ENCODE data around the gene CHURC1. TPM values are rescaled to one million over a fixed set of nuclear protein-coding genes. Genes with fewer than 3 reads are reported as not detected.

The CHURC1 gene
- total RNA-seq (2014; rRNA removed; shearing (Covaris generic); ENCODE audit: low replicate concordance), result 12.3 and 15.7 TPM in 2 replicates

DNA sequence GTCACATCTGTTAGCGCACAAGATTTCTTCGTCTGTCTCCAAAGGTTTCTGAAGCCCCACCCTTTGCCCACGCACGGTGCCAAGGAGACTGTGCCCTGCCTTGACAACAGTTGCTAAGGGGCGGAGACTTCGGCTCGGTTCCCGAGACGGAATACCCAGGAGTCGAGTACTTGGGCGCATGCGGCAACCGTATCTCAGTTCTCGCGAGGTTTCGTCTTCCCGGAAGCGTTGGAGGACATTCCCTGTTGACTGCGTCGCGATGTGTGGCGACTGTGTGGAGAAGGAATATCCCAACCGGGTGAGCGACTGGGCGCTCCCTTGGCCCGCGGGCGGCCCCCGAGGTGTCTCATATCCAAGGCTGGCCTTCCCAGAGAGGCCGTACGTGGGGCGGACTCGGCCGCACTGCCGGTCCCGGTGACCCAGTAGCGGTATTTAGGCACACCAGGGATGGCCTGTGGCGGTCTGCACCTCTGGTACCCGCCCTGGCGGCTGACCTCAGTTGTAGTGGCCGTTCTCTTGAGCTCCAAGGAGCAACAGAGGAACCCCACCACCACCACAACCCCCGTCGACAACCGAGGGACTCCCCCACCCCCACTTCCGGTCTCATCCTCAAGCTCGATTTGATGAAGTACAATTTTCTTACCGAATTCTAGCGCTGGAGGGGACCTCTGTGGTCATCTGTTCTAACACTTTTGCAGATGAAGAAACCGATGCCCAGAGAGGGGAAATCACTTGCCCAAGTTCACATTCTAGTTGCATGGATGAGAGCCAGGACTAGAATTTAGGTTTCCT lies at the start of gene CHURC1:
TSS of gene CHURC1 (plus strand) at position 219 of the 792 bp plus-strand sequence. CDS start at position 260, 41 bp downstream.
- Histone ChIP-seq H3K27me3 (peaks cover 3% of the 10 kb centered on the region), H3K36me3 (peaks cover 8% of the 10 kb centered on the region), H3K9me3 (no peaks in the 10 kb centered on the region), H3K4me3 (peak within 1 kb of the TSS; percentile 94)
- peak; percentile 96 for DNase-seq

DNA sequence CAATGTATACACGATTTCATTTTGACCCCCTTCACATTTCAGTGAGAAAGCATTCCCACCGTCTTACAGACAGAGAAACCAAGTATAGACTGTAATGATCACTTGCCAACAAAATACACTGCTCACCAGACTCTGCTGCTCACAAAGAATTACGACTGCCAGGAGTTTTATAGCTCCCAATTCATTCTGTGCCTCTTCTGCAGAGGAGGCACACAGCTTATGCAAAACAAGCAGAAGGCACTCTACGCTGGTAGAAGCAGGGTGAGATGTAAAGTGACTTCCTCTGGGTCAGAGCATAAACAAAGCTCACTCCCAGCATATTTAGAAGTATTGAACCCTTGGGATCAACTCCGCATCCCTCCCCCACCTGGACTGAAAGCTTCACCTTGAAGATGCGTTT lies 49.1 kb upstream of the CHURC1 start:
- DNase-seq, result no peak
- Histone ChIP-seq H3K9me3 (no peaks in the 10 kb centered on the region), H3K4me3 (no peak overlapping the region), H3K36me3 (no peaks in the 10 kb centered on the region), H3K27me3 (no peaks in the 10 kb centered on the region; the same call in 1 of the 2 replicates)

DNA sequence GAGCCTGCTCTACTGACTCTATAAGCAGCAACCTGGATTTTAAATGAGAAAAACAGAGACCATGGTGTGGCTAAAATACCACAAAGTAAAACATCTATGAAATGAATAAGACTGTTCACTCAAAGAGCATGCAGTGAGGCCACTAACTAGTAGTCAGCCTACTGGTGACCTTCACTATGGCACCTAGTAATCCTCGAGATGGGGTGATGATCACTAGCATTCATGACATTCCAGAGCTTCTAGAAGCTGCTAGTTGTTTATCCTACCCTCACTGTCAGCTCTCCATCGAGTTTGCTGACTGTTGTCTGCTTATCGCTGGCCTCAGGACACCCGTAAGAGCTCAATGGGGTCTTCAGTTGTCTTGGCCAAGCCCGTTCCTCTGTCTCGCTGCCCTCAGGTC lies 48.3 kb upstream of the CHURC1 start:
- no peaks in the 10 kb centered on the region; the same call in 1 of the 2 replicates for H3K27me3 ChIP-seq
- no peaks in the 10 kb centered on the region for H3K36me3 ChIP-seq
- H3K9me3 ChIP-seq, result no peaks in the 10 kb centered on the region
- H3K4me3 ChIP-seq, result no peak overlapping the region
- no peak for DNase-seq

DNA sequence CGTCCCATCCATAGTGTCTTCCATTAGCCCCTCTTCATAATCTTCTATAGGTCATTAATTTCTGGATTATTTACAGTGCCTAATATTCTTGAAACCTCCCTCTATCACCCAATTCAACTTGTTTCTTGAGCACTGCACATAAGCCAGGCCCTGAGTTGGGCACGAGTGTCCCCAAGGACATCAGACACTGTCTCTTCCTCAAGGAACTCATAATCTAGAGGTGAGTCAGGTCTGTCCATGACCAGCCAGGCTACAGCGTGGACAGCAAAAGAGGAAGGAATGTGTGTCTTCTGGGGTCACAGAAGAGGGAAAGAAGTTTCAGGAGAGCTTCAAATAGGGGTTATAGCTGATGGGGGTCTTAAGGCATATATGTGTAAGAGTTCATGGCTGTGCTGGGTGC lies 47.1 kb upstream of the CHURC1 start:
- H3K9me3 ChIP-seq, result no peaks in the 10 kb centered on the region
- no peaks in the 10 kb centered on the region; the same call in 1 of the 2 replicates for H3K27me3 ChIP-seq
- H3K36me3 ChIP-seq, result no peaks in the 10 kb centered on the region
- no peak for DNase-seq
- H3K4me3 ChIP-seq, result no peak overlapping the region

DNA sequence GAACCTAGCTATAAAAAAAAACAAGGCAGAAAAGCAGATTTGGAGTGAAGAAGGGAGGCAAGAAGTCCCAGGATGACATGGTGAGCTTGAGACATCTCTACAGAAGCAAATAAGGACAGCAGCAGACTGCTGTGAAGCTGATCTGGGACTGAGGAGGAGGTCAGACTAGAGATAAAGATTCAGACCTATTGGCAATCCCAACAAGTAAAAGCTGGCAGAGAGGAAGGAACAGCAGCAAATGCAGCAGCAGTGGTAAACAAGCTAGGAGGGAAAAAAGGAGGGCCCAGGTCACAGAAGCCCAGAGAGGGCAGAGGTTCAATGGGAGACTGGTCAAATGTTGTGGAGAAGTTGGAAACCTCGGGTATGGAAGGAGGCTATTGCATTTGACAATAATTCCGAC lies 45.9 kb upstream of the CHURC1 start:
- Histone ChIP-seq H3K4me3 (no peak overlapping the region), H3K9me3 (no peaks in the 10 kb centered on the region), H3K27me3 (no peaks in the 10 kb centered on the region; the same call in 1 of the 2 replicates), H3K36me3 (no peaks in the 10 kb centered on the region)
- no peak for DNase-seq

DNA sequence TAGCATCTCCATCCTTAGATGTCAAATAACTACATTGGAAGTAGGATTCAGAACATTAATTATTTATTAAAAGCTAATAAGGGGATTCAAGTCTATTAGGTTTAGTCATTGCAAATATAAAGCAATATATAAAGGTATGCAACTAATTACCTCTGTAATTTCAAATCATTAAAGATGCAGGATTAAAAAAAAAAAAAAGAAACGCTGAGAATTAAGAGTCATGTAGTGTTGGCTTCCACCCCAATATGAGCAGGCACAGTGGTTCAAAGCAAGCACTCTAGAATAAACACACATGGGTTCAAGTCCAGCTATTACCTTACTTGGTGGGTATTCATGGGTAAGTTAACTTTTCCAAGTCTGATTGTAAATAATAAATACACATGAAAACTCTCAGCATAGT lies 45.4 kb upstream of the CHURC1 start:
- no peaks in the 10 kb centered on the region; the same call in 1 of the 2 replicates for H3K27me3 ChIP-seq
- H3K9me3 ChIP-seq, result no peaks in the 10 kb centered on the region
- no peak overlapping the region for H3K4me3 ChIP-seq
- no peaks in the 10 kb centered on the region for H3K36me3 ChIP-seq
- DNase-seq, result no peak

DNA sequence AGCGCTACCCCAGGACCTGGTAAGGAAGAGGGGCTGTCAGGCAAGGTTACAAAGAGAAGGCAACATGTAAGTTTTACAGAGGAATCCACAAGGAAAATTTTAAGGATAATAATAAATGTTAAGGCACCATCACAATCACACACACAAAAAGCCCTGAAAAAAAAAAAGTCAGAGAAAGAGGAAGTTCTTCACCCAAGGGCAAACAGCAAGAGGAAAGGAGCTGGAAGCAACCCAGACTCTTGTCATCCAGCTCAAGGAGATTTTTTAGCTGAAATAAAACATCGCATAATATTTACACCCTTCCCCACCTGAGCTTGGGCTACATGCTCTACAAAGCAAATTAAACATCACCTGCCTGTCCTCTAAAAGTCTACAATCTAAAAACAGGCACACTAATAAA lies 44.1 kb upstream of the CHURC1 start:
- Histone ChIP-seq H3K27me3 (no peaks in the 10 kb centered on the region; the same call in 1 of the 2 replicates), H3K4me3 (no peak overlapping the region), H3K9me3 (no peaks in the 10 kb centered on the region), H3K36me3 (no peaks in the 10 kb centered on the region)
- no peak for DNase-seq

DNA sequence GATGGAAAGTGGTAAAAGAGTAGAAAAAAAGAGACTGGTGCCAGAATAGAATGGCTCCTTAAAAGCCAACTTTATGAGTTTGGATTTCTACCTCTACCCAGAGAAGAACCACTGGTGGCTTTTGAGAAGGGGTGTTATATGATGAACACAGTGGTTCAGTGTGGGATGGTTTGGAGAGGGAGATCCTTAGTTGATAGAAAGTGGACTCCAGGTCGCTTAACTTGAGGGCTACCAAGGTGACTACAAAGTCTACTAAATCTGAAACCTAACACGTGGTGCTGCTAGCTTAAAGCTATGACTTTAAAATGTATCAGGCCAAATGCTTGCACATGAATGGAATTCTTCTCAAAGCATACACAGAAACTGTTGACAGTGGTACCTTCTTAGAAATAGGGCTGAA lies 42.9 kb upstream of the CHURC1 start:
- no peak overlapping the region for H3K4me3 ChIP-seq
- DNase-seq, result no peak
- no peaks in the 10 kb centered on the region for H3K9me3 ChIP-seq
- peaks cover 6% of the 10 kb centered on the region for H3K27me3 ChIP-seq
- H3K36me3 ChIP-seq, result no peaks in the 10 kb centered on the region

DNA sequence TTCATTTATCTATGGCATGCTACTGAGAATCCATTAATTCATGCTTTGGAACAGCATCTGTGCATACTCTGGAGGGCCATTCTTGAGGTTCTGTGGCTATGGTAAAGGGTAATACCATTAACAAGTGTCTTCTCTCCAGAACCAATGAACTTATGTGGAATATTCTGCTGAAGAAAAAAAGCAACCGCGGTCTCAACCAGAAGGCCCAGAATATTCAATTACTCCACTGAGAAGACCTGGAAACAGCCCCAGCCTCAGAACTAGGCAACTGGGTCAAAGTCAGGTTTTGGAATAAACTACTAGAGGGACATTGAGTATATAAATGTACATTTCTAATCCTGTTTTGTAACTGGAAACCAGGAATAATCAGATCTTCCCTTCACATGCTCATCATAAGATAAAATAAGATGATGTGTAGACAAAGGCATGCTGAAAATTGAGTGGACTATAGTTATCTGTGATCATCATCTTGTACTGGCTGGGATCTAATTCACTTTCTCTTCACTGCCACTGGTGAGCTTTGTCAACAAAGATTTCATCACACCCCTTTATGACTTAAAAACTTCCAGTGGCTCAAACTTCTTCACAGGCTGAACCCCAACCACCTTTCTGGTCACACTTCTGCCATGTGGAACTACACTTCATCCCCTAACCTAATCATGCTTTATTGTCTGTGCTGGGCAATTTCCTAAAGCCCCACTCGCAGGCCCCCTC lies 40.6 kb upstream of the CHURC1 start:
- Histone ChIP-seq H3K27me3 (peaks cover 12% of the 10 kb centered on the region), H3K4me3 (no peak overlapping the region), H3K9me3 (no peaks in the 10 kb centered on the region), H3K36me3 (no peaks in the 10 kb centered on the region)
- DNase-seq, result no peak

DNA sequence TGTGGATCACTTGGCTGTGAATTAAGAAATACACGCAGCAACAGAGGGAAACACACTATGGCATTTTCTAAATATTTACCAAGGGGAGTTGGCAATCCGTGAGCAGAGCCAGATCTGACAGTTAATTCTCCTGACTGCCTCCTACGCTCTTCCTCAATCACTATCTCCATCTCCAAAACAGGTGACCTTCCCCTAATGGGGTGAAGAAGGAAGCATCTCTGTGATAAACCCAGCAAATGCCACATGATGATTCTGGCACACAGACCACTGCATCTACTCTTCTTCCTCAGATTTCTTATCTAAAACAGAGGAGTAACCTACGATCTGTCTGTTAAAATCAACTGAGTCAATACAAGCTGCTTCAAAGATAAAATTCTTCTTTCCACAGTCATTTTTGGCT lies 38.9 kb upstream of the CHURC1 start:
- H3K4me3 ChIP-seq, result no peak overlapping the region
- H3K36me3 ChIP-seq, result no peaks in the 10 kb centered on the region
- DNase-seq, result no peak
- peaks cover 21% of the 10 kb centered on the region for H3K27me3 ChIP-seq
- no peaks in the 10 kb centered on the region for H3K9me3 ChIP-seq

DNA sequence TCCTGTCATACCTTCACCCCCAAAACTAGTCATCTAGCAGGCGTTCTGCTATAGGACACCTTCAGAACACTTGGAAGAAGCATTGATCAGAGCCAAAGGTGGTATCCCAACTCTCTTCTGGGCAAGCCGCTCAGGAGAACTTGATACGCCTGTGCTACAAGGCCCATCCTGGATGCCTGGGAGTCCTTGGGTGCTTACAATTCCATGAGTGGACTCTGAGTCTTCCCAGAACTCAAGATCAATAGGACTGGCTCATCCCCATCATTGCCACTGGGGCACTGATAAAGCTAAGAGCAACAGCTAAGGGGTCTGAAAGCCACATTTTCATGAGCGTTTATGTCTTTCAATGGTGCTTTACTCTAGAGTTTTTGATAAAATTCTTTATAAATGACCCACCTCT lies 36.4 kb upstream of the CHURC1 start:
- no peaks in the 10 kb centered on the region for H3K36me3 ChIP-seq
- no peak overlapping the region for H3K4me3 ChIP-seq
- no peak for DNase-seq
- H3K9me3 ChIP-seq, result no peaks in the 10 kb centered on the region
- peaks cover 43% of the 10 kb centered on the region for H3K27me3 ChIP-seq

DNA sequence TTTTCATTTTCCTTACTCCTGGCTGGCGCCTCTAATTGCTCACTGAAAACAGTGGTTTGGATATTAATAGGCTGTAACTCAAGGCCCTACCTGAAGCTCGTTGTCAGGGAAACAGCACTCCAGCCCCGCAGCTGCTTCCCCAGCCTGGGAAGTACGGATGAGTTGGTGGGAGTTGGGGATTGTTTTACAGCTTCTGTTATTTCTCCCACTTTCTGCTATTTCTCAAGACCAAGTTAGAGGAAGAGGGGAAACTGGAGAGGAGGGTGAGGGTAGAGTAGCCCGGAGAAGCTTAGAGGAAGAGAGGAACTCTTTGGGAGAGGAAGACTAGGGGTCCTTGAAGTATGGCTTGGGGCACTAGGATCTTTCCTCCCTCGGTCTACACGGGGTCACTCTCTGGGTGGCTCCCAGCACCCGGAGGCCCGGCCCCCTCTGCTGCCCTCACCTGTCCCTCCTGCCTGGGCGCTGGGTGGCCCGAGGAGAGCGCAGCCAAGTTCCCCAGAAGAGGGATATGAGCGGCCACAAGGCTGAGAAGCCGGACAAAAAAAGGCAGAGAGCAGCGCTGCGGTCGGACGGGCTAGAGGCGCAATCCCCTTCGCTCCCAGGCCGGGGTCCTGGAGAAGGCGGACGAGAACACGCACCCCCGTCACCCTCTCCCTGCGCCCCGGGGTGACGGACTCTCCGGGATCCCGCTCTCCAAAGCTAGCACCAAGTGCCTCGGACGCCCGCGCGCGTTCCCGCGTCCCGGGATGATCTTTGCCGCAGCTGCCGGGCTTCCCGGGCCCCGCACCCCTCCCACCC lies 35.2 kb upstream of the CHURC1 start:
- Histone ChIP-seq H3K4me3 (no peak overlapping the region), H3K27me3 (peaks cover 47% of the 10 kb centered on the region), H3K36me3 (no peaks in the 10 kb centered on the region), H3K9me3 (no peaks in the 10 kb centered on the region)
- DNase-seq, result no peak

DNA sequence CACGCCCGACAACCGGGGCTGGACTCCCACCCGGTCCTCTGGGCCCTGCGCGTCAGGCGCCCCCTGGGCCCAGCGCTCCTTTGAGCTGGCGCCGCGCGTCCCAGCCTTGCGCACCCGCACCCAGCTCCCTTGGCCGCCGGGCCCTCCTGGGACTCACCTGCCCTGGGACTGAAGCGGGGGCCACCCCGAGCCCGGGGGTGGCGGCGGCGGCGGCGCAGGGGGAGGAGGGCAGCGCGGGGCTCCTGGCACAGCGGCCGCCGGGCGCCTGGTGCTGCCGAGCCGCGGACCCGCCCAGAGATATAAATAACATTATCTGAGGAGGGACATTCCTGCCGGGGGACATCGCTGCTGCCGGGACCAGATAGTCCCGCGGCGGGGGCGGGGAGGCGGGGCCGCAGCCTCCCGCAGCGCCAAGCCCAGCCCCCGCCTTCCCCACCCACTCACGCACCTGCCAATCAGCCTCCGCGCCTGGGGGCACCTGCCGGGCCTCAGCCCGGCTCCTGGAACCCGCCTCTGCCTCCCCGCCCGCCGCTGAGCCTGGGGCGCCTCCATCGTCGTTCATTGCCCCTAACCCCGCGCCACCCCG lies 34.5 kb upstream of the CHURC1 start, which contains the start of gene SPTB:
TSS of gene SPTB (minus strand) at position 273 of the 586 bp plus-strand sequence. CDS start 56,813 bp downstream, outside the sequence.
- no peak within 1 kb of the TSS for H3K4me3 ChIP-seq
- no peak for DNase-seq
- H3K36me3 ChIP-seq, result no peaks in the 10 kb centered on the region
- peaks cover 54% of the 10 kb centered on the region for H3K27me3 ChIP-seq
- H3K9me3 ChIP-seq, result no peaks in the 10 kb centered on the region

DNA sequence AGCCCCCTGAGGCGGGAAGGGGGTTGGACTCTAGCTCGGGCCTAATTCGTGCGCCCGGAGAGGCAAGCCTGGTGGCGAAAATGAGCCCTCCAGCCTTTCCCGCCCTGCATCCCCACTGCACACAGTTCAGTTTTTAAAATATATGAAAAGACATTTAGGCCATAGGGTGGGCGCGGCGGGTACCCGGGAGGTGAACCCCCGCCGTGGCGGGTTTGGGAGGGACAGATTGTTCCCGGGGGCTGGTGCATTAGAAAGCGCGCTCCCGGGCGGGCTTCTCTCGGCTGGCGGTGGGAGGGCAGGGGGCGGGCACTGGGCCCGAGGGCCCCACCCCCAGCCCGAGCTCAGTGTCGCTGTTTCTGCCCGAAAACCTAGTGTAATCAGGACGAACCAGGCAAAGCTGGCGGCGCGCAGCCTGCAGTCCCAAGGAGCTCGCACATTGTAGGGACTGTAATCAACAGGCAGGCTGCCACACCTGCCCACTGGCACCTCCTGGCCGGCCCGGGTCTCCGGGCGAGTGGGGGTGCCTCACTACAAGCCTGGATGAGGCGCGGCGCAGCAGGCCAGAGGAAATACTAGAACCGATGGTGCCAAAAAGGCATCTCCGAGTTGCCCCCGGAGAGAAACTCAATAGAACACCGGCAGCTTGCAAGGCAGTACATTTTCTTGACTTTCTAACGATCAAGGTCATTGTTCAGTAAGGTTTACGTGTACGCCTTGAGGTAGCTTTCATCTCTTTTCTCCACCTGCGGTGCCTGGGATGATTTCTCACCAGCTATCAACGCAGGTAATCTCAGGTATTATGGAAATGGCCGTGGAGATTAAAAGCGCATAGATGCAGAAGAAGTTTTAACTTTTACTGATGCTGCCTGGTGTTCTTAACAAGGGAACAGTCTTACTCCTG lies 33.8 kb upstream of the CHURC1 start:
- Histone ChIP-seq H3K36me3 (no peaks in the 10 kb centered on the region), H3K27me3 (peaks cover 54% of the 10 kb centered on the region), H3K9me3 (no peaks in the 10 kb centered on the region), H3K4me3 (no peak overlapping the region)
- DNase-seq, result no peak

DNA sequence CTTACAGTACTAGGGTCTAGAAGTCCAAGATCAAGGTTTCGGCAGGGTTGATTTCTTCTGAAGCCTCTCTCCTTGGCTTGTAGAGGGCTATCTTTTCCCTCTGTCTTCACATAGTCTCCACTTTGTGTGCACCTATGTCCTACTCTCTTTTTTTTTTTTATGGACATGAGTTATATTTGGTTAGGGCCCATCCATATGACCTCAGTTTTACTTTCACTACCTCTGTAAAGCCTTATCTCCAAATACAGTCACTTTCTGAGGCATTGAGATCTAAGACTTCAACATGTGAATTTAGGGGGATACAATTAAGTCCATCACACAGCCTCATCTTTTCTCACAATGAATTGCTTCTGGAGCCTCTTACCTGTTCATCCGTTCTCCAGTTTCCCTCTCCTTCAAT lies 28.7 kb upstream of the CHURC1 start:
- Histone ChIP-seq H3K36me3 (no peaks in the 10 kb centered on the region), H3K9me3 (no peaks in the 10 kb centered on the region), H3K27me3 (peaks cover 42% of the 10 kb centered on the region), H3K4me3 (no peak overlapping the region)
- no peak for DNase-seq

DNA sequence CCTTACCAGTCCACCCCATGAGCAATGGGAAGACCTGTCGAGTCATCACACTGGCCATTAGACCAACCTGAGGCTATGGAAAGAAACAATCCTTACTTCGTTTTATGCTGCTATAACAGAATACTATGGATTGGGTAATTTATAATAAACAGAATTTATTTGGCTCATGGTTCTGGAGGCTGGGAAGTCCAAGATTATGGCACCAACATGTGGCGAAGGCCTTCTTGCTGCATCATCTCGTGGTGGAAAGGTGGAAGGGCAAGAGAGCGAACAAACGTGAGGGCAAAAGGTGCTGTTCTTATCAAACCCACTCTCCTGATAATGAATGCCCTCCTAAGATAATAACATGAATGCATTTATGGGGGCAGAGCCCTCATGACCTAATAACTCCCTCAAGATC lies 24.9 kb upstream of the CHURC1 start:
- Histone ChIP-seq H3K4me3 (no peak overlapping the region), H3K36me3 (no peaks in the 10 kb centered on the region), H3K9me3 (no peaks in the 10 kb centered on the region), H3K27me3 (peaks cover 14% of the 10 kb centered on the region)
- DNase-seq, result no peak

Data from MG63 (cell line).